ENCODE results near the gene PDHB. TPM values are rescaled to one million over a fixed set of nuclear protein-coding genes. Genes with fewer than 3 reads are reported as not detected.
A peak's percentile ranks its signal among the peaks of the same experiment; 100 is the strongest.
"Not testable (repeated sequence)": the region's sequence is repeated elsewhere in the genome, so short reads cannot be mapped to it uniquely, and the experiment has no call there.

The PDHB gene
- total RNA-seq, 1 donor from 2014 or later: 60.0 TPM

DNA sequence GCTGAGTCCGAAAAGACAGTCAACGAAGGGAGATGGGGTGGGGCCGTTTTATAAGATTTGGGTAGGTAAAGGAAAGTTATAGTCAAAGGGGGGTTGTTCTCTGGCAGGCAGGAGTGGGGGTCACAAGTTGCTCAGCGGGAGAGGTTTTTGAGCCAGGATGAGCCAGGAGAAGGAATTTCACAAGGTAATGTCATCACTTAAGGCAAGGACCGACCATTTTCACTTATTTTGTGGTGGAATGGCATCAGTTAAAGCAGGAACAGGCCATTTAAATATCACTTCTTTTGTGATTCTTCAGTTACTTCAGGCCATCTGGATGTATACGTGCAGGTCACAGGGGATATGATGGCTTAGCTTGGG lies 7.3 kb upstream of the PDHB start:
- DNase-seq (ENCODE audit: extremely low read depth, low read depth, low spot score): not testable (repeated sequence)

- DNase-seq (ENCODE audit: extremely low read depth, low read depth, low spot score): not testable (repeated sequence)
Observed at GRCh38 chr3:58437276-58437675, 3.6 kb upstream of the PDHB start.

DNA sequence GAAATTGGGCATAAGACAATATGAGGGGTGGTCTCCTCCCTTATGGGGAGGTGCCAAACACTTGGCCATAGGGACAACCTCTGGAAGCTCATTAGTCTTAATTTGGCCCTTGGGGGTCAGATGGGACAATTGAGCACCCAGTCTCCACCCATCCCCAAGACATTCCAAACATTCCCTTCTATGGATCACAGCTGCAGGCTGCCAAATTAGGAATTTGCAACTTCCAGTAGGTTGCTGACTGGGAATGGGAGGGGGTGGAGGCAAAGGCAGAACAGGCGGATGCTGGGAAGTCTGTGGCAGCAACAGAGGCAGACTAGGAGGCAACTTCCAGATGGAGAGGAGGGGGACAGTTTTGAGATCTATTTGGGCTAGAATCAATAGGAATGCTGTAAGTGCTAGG lies 1.4 kb upstream of the PDHB start:
- DNase-seq (ENCODE audit: extremely low read depth, low read depth, low spot score): no peak

GRCh38 chr3:58434511-58434910 lies 879 bp upstream of the PDHB start:
- DNase-seq (ENCODE audit: extremely low read depth, low read depth, low spot score): no peak

- DNase-seq (ENCODE audit: extremely low read depth, low read depth, low spot score): no peak
Observed at GRCh38 chr3:58434168-58434504, 504 bp upstream of the PDHB start.

DNA sequence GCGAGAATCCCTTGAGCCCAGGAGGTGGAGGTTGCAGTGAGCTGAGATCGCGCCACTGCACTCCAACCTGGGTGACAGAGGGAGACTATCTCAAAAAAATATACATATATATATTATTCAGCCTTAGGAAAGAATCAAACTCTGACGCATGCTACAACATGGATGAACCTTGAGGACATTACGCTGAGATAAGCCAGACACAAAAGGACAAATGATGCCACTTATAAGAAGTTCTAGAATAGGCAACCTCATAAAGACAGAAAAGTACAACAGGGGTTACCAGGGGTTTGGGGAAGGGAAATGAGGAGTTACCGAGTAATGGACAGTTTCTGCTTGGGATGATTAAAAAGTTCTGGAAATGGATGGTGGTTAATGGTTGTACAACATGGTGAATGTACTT lies 727 bp downstream of the PDHB start:
- no peak for DNase-seq (ENCODE audit: extremely low read depth, low read depth, low spot score)

- DNase-seq (ENCODE audit: extremely low read depth, low read depth, low spot score): no peak
Observed at GRCh38 chr3:58429657-58430056, 4.0 kb downstream of the PDHB start.

GRCh38 chr3:58427661-58428361 lies 5.8 kb downstream of the PDHB start:
- DNase-seq (ENCODE audit: extremely low read depth, low read depth, low spot score): no peak

DNA sequence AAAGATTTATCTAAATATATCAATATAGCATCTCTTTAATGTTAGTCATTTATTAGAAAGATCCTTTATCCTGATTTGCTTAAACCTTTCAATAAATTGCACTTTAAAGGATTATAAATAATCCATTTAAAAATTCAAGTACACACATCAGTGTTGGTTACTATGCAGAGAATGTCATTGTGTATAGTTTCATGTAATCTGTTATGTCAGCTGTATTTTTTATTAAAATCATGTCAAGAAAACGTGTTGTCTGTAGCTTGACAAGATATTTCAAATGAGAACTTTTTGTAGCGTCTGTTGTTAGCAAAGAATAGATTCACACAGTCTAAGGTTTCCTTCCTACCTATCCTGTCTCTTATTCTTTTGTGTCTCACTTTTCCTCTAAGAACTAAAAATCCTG lies 7.8 kb downstream of the PDHB start:
- no peak for DNase-seq (ENCODE audit: extremely low read depth, low read depth, low spot score)

- DNase-seq (ENCODE audit: extremely low read depth, low read depth, low spot score): no peak
Observed at GRCh38 chr3:58424613-58425012, 9.0 kb downstream of the PDHB start.

- DNase-seq (ENCODE audit: extremely low read depth, low read depth, low spot score): no peak
Observed at GRCh38 chr3:58422756-58423325, 10.8 kb downstream of the PDHB start.

DNA sequence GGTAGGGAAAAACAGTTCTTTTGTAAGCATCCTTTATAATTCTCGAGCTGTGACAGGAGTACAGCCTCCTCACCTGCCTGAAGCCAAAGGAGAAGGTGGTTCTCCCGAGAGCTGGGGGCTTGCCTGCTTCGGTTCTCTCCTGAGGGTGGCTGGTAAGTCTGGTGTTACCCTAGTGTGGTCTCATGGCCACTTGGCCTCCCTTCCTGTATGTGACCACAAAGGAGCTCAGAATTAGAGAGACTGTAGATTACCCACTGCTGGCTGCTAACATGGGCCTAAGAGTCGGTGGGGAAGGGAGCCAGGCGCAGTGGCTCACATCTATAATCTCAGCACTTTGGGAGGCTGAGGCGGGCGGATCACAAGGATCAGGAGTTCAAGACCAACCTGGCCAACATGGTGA lies 12.6 kb downstream of the PDHB start:
- DNase-seq (ENCODE audit: extremely low read depth, low read depth, low spot score): no peak

GRCh38 chr3:58419780-58420507 lies 13.7 kb downstream of the PDHB start:
- no peak for DNase-seq (ENCODE audit: extremely low read depth, low read depth, low spot score)

- no peak for DNase-seq (ENCODE audit: extremely low read depth, low read depth, low spot score)
Observed at GRCh38 chr3:58418227-58418626, 15.4 kb downstream of the PDHB start.

- DNase-seq (ENCODE audit: extremely low read depth, low read depth, low spot score): no peak
Observed at GRCh38 chr3:58417075-58417474, 16.6 kb downstream of the PDHB start.

- no peak for DNase-seq (ENCODE audit: extremely low read depth, low read depth, low spot score)
Observed at GRCh38 chr3:58416191-58416590, 17.4 kb downstream of the PDHB start.

DNA sequence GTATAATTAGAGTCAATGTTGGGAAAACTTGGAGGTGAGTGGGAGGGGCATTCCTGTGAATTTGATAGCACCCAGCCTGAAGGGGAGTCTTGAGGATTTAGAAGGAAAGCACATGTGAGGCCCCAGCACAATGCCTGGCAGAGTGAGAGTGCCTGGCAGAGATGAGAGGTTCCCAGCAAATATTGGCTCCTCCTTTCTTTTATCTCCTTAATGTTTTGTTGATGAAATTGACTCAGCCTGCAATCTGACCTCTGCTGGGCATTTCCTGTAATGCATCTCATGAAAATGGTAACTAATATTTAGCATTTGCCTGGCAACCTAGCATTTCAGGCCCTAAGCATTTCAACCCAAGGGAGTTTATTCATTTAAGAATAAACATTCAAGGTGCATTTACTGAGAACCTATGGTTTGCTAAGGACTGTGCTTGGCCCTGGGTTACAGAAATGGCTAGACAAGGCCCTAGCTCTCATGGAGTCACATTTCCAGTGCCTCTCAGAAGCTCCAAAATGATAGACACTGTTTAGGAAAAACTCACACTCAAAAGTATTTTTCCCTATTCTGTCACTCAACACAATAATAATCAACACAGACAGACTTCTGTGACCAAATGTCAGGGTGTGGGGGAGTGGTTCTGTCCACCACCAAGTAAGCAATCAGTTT lies 19.0 kb downstream of the PDHB start:
- peak; percentile 55 for DNase-seq (ENCODE audit: extremely low read depth, low read depth, low spot score)

- DNase-seq (ENCODE audit: extremely low read depth, low read depth, low spot score): no peak
Observed at GRCh38 chr3:58411851-58412830, 21.5 kb downstream of the PDHB start.

DNA sequence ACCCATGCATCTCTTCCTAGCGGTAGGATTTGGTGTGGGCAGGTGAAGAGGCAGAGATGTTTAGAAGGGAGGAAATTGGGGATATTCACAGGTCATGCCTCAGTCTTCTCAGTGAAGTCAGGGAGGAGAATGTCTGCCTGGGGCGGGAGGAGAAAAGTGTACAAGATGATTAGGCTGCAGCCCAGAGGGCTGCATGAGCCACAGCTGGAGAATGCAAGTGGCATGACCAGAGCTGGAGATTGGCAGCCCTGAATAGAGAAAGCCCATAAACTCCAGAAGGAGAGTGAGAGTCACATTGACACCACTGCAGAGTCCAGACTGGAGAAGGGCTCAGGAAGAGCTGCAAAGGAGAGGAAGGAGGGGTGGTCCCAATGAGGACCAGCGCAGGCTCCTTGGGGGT lies 22.6 kb downstream of the PDHB start:
- no peak for DNase-seq (ENCODE audit: extremely low read depth, low read depth, low spot score)

DNA sequence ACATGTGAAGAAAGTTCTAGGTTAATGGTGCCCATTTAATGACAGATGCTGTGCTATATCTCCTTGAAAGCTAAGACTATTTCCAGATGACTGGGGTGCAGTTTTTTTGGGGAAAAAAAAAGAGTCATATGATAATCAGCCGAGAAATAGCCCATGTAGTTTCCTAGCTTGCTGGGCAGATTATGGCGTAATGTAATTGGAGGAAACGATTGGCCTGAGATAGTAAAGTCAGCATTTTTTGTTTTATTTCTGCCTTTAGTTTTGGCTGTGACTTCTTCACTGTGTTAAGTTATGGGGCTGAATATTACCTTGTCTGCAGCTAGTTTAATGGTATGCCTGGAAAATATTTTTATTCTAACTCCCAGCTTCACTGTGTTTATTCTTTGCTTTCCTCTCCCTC lies 24.0 kb downstream of the PDHB start:
- no peak for DNase-seq (ENCODE audit: extremely low read depth, low read depth, low spot score)

GRCh38 chr3:58408906-58409305 lies 24.7 kb downstream of the PDHB start:
- DNase-seq (ENCODE audit: extremely low read depth, low read depth, low spot score): no peak

All from glomerular endothelial cell (primary cell).